Mucosa of stomach (tissue), 1 donor: Measurements from ENCODE around the gene RAD51B.

Experiments
- H3K27me3 ChIP-seq: one replicate; pipeline ENCODE4 v1.7.0; 2013; ENCODE audit warnings: mild to moderate bottlenecking, low read length; ENCODE audit not compliant: control insufficient read depth, insufficient read depth
- H3K36me3 ChIP-seq: one replicate; pipeline ENCODE4 v1.7.0; 2013; ENCODE audit warnings: low read length; ENCODE audit not compliant: control insufficient read depth, insufficient read depth
- H3K4me1 ChIP-seq: one replicate; pipeline ENCODE4 v1.7.0; 2013; ENCODE audit warnings: mild to moderate bottlenecking, low read length; ENCODE audit not compliant: control insufficient read depth, insufficient read depth
- H3K4me3 ChIP-seq: one replicate; pipeline ENCODE4 v1.7.0; 2013; ENCODE audit warnings: low read length
- H3K9ac ChIP-seq: one replicate; pipeline ENCODE4 v1.7.0; 2013; ENCODE audit warnings: mild to moderate bottlenecking, low read length, moderate library complexity
- H3K9me3 ChIP-seq: one replicate; pipeline ENCODE4 v1.7.0; 2013; ENCODE audit warnings: mild to moderate bottlenecking, low read length, moderate library complexity; ENCODE audit not compliant: control insufficient read depth
- donor health status: Pancreatic carcinoma.

The RAD51B gene

GRCh38 chr14:68521557-68521901, 702.0 kb downstream of the RAD51B start:
- Histone ChIP-seq H3K36me3 (no peaks in the 10 kb centered on the region), H3K9ac (peak overlapping the region; percentile 35), H3K9me3 (no peaks in the 10 kb centered on the region), H3K4me1 (peaks cover 57% of the 10 kb centered on the region), H3K4me3 (no peak overlapping the region), H3K27me3 (no peaks in the 10 kb centered on the region)

- H3K27me3 ChIP-seq = no peaks in the 10 kb centered on the region
- H3K9ac ChIP-seq = peak overlapping the region; percentile 35
- H3K36me3 ChIP-seq = no peaks in the 10 kb centered on the region
- H3K9me3 ChIP-seq = no peaks in the 10 kb centered on the region
- peaks cover 62% of the 10 kb centered on the region for H3K4me1 ChIP-seq
- no peak overlapping the region for H3K4me3 ChIP-seq
Measured at GRCh38 chr14:68521961-68522509, 702.5 kb downstream of the RAD51B start.

DNA sequence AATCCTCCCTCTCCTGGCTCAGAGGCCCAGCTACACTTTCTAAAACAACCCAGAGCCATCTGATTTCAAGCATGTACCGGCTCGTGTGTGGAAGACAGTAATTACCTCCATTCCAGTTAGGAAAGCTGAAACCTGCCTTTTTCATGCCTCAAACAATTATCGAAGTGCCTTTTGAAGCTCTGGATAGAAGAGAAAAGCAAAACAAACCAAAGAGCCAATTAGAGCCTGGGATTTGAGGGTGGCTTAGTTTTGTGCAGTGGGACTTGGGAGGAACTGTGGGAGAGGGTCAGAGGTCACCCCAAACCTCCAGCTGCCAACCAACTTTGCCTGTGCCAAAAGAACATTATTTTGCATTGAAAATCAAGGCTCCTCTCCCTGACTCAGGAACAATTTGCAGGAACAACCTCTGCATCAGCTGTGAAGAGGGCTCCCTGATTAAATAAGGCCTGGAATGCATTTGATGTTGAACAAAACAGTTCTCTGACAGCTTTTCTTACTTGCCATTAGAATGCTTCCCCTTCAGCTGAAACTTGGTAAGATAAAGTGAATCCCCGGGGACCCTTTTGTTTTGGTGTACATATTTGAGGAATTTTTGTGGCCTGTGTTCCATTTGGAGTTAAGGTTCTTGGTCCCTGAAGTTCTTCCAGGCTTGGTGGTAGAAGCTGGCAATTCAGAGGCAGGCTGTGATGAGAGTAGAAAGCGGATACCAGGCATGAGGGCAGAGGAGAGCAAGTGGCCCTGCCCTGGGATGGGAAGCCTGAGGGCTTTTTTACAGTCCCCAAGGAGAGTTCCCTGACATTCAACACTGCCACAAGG, 703.1 kb downstream of the RAD51B start:
- Histone ChIP-seq H3K4me3 (no peak overlapping the region), H3K9ac (peak overlapping the region; percentile 6), H3K4me1 (peaks cover 67% of the 10 kb centered on the region), H3K9me3 (no peaks in the 10 kb centered on the region), H3K36me3 (no peaks in the 10 kb centered on the region), H3K27me3 (no peaks in the 10 kb centered on the region)

DNA sequence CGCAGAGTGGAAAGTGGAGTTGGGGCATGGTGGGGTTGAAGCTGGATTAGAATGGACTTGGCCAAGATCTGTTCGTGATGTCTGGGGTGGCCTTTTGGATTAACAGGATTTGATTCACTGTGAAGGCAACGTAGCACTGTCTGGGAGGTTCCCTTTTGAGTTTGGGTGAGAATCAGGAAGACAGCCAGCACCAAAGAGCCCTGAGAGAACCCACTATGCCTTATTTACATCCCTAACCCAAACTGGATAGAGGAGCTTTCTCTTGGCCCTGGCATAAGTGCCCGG, 703.7 kb downstream of the RAD51B start:
- peak overlapping the region; percentile 6 for H3K9ac ChIP-seq
- no peaks in the 10 kb centered on the region for H3K27me3 ChIP-seq
- H3K4me3 ChIP-seq = no peak overlapping the region
- H3K4me1 ChIP-seq = peaks cover 66% of the 10 kb centered on the region
- no peaks in the 10 kb centered on the region for H3K9me3 ChIP-seq
- no peaks in the 10 kb centered on the region for H3K36me3 ChIP-seq

DNA sequence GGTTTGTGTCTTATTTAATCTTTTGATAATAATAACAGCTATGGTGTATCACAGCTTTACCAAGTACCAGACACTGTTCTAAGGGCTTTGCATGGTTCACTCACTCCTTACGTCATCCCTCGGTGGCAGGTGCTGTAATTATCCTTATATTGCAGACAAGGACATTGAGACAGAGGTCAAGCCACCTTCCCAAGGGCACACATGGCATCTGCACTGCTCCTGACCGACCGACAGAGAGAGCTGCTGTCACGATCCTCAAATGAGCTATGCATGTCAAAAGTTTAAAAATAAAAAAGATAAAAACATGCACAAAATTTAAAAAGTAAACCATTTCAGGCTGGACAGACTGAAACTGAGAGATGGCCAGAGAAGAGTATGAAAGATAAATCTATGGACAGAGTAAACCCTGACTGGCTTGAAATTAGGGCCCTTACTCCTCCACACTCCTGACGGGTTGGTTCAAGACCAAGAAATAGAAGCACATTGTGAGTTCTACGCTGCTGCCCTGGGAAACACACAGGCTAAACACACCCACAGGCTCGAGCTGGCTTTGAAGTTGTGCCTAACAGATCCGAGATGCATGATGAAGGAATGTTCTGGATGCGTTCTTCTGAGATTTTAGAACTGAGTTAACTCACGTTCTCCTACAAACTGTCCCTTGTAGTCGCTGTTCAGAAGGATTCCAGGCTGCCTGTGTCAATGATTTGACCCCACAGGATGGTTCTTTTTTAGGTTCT, 704.6 kb downstream of the RAD51B start:
- H3K4me1 ChIP-seq = peaks cover 57% of the 10 kb centered on the region

GRCh38 chr14:68525516-68525915, 705.9 kb downstream of the RAD51B start:
- Histone ChIP-seq H3K9ac (no peak overlapping the region), H3K4me3 (no peak overlapping the region), H3K27me3 (no peaks in the 10 kb centered on the region), H3K36me3 (no peaks in the 10 kb centered on the region), H3K9me3 (no peaks in the 10 kb centered on the region), H3K4me1 (peaks cover 44% of the 10 kb centered on the region)

More for the DNA sequence above, 704.6 kb downstream of the RAD51B start:
- Histone ChIP-seq H3K9me3 (no peaks in the 10 kb centered on the region), H3K27me3 (no peaks in the 10 kb centered on the region), H3K4me3 (no peak overlapping the region), H3K36me3 (no peaks in the 10 kb centered on the region), H3K9ac (no peak overlapping the region)

- no peaks in the 10 kb centered on the region for H3K9me3 ChIP-seq
- no peaks in the 10 kb centered on the region for H3K36me3 ChIP-seq
- peaks cover 33% of the 10 kb centered on the region for H3K4me1 ChIP-seq
- no peaks in the 10 kb centered on the region for H3K27me3 ChIP-seq
- H3K4me3 ChIP-seq = no peak overlapping the region
- peak overlapping the region; percentile 48 for H3K9ac ChIP-seq
Measured at GRCh38 chr14:68526512-68527091, 707.0 kb downstream of the RAD51B start.

GRCh38 chr14:68527329-68527851, 707.8 kb downstream of the RAD51B start:
- H3K4me3 ChIP-seq = no peak overlapping the region
- no peaks in the 10 kb centered on the region for H3K36me3 ChIP-seq
- no peaks in the 10 kb centered on the region for H3K27me3 ChIP-seq
- H3K4me1 ChIP-seq = peaks cover 25% of the 10 kb centered on the region
- H3K9ac ChIP-seq = peak overlapping the region; percentile 48
- H3K9me3 ChIP-seq = no peaks in the 10 kb centered on the region

GRCh38 chr14:68528040-68528687, 708.6 kb downstream of the RAD51B start:
- no peaks in the 10 kb centered on the region for H3K27me3 ChIP-seq
- H3K4me3 ChIP-seq = no peak overlapping the region
- no peaks in the 10 kb centered on the region for H3K9me3 ChIP-seq
- peaks cover 21% of the 10 kb centered on the region for H3K4me1 ChIP-seq
- no peaks in the 10 kb centered on the region for H3K36me3 ChIP-seq
- no peak overlapping the region for H3K9ac ChIP-seq

GRCh38 chr14:68530443-68530842, 710.9 kb downstream of the RAD51B start:
- Histone ChIP-seq H3K9ac (no peak overlapping the region), H3K9me3 (no peaks in the 10 kb centered on the region), H3K4me1 (peaks cover 21% of the 10 kb centered on the region), H3K36me3 (no peaks in the 10 kb centered on the region), H3K4me3 (no peak overlapping the region), H3K27me3 (no peaks in the 10 kb centered on the region)

GRCh38 chr14:68532496-68532895, 712.9 kb downstream of the RAD51B start:
- Histone ChIP-seq H3K9me3 (no peaks in the 10 kb centered on the region), H3K27me3 (no peaks in the 10 kb centered on the region), H3K9ac (no peak overlapping the region), H3K36me3 (no peaks in the 10 kb centered on the region), H3K4me1 (peaks cover 6% of the 10 kb centered on the region), H3K4me3 (no peak overlapping the region)
